ENCODE data around the gene IDH3G. TPM values are rescaled to one million over a fixed set of nuclear protein-coding genes. Genes with fewer than 3 reads are reported as not detected.
"Not testable (repeated sequence)": the region's sequence is repeated elsewhere in the genome, so short reads cannot be mapped to it uniquely, and the experiment has no call there.

IDH3G gene
- total RNA-seq, 1 donor = 40.2 TPM

DNA sequence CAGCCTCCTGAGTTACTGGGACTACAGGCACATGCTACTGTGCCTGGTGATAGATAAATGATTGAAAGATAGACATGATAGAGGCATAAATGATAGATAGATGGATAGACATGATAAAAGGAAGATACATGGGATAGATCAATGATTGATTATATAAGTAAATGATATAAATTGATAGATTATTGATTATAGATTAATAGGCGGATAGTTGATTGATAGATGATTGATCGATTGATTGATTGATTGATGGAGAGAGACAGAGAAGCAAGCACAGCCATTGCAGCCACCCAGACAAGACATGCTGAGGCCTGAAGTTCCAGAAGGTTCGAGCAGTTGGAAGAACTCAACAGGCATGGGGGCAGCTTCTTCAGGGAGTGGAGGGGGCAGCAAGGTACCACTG, 47.8 kb downstream of the IDH3G start:
- Histone ChIP-seq H3K9me3 (ENCODE audit: low read depth, low read length) (no peaks in the 10 kb centered on the region), H3K4me2 (ENCODE audit: insufficient read depth, low read length) (no peak overlapping the region), H2AFZ (ENCODE audit: low read length) (no peak overlapping the region), H4K20me1 (ENCODE audit: insufficient read depth, low read length) (no peaks in the 10 kb centered on the region), H3K27me3 (ENCODE audit: insufficient read depth, low read length) (peaks cover 6% of the 10 kb centered on the region), H3K27ac (ENCODE audit: low read depth, low read length) (no peak overlapping the region), H3K79me2 (ENCODE audit: insufficient read depth, low read length) (no peaks in the 10 kb centered on the region), H3K4me3 (ENCODE audit: insufficient read depth, low read length) (no peak overlapping the region), H3K36me3 (ENCODE audit: insufficient read depth, low read length) (no peaks in the 10 kb centered on the region), H3K4me1 (ENCODE audit: insufficient read depth, low read length) (no peaks in the 10 kb centered on the region)
- no peak for DNase-seq (ENCODE audit: insufficient read length, low spot score, missing footprints)
- TF ChIP-seq, protein P1, sequence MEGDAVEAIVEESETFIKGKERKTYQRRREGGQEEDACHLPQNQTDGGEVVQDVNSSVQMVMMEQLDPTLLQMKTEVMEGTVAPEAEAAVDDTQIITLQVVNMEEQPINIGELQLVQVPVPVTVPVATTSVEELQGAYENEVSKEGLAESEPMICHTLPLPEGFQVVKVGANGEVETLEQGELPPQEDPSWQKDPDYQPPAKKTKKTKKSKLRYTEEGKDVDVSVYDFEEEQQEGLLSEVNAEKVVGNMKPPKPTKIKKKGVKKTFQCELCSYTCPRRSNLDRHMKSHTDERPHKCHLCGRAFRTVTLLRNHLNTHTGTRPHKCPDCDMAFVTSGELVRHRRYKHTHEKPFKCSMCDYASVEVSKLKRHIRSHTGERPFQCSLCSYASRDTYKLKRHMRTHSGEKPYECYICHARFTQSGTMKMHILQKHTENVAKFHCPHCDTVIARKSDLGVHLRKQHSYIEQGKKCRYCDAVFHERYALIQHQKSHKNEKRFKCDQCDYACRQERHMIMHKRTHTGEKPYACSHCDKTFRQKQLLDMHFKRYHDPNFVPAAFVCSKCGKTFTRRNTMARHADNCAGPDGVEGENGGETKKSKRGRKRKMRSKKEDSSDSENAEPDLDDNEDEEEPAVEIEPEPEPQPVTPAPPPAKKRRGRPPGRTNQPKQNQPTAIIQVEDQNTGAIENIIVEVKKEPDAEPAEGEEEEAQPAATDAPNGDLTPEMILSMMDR (IDR thresholded peaks at IDR 0.05; ENCODE audit: extremely low read depth, low read depth, low read length) = no peak

DNA sequence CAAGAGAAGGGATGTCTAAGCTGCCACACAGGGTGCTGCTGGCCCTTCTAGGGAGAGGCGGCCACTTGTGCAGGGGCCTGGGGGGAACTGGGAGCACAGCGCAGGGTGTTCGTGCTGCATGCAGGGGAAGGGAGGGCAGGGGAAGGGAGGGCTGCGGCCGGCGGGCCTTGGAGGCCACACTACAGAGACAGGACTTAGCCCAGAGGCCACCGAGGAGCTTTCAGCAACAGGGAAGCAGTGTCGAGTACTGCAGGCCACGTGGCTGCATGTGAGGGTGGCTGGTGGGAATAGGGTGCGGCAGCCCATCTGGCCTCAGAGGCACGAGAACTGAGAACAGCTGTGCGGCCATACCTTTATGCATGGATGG, 49.1 kb downstream of the IDH3G start:
- H3K4me1 ChIP-seq (ENCODE audit: insufficient read depth, low read length); H3K27ac ChIP-seq (ENCODE audit: low read depth, low read length); DNase-seq (ENCODE audit: insufficient read length, low spot score, missing footprints); H3K36me3 ChIP-seq (ENCODE audit: insufficient read depth, low read length); H2AFZ ChIP-seq (ENCODE audit: low read length); H3K9me3 ChIP-seq (ENCODE audit: low read depth, low read length); H3K4me2 ChIP-seq (ENCODE audit: insufficient read depth, low read length); H3K79me2 ChIP-seq (ENCODE audit: insufficient read depth, low read length); H4K20me1 ChIP-seq (ENCODE audit: insufficient read depth, low read length); H3K27me3 ChIP-seq (ENCODE audit: insufficient read depth, low read length); H3K4me3 ChIP-seq (ENCODE audit: insufficient read depth, low read length): not testable (repeated sequence)

DNA sequence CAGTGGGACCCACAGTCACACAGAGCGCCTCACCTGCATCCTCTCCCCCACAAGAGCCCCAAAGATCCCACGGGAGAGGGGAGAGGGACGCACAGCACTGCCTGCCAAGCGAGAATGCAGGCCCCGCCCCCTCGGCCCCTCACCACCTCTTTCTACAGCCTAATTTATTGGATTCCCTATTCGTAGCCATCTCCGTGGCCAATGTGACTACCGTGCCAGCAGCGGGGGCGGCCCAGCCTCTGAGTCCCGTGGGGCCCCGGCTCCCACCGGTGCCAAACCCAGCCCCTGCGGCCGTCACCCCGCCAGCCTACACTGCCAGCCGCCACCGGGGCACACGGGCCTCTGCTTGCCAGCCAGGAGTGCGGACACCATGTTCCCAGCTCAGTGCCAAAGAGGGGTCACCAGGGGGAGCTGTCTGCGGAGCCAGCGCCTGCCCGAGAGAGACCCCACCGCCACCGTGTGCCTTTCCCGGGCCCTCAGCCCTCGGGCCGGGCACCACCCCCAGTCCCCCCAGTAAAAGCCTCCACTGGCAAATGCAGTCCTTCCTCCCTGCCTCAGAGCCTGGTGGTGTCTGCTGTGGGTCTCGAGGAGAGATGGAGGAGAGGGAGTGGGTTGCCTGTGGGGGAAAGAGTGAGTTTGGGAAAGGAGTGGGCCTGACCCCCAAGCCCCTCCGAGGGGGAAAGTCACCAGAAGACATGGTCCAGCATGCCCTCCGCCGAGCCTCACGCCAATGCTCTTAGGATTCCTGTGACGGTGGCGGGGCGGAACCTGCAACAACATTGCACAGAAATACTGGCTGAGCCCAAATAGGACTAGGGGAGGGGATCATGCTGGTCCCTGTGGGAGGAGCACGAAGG, 49.7 kb downstream of the IDH3G start:
- Histone ChIP-seq H2AFZ (ENCODE audit: low read length) (no peak overlapping the region), H3K4me1 (ENCODE audit: insufficient read depth, low read length) (no peaks in the 10 kb centered on the region), H3K36me3 (ENCODE audit: insufficient read depth, low read length) (no peaks in the 10 kb centered on the region), H3K27me3 (ENCODE audit: insufficient read depth, low read length) (no peaks in the 10 kb centered on the region), H3K4me2 (ENCODE audit: insufficient read depth, low read length) (peak overlapping the region; percentile 58), H3K27ac (ENCODE audit: low read depth, low read length) (no peak overlapping the region), H3K9me3 (ENCODE audit: low read depth, low read length) (no peaks in the 10 kb centered on the region), H3K79me2 (ENCODE audit: insufficient read depth, low read length) (no peaks in the 10 kb centered on the region), H3K4me3 (ENCODE audit: insufficient read depth, low read length) (peak overlapping the region; percentile 19), H4K20me1 (ENCODE audit: insufficient read depth, low read length) (no peaks in the 10 kb centered on the region)
- peak; percentile 45 for DNase-seq (ENCODE audit: insufficient read length, low spot score, missing footprints)
- TF ChIP-seq, protein P1 (IDR thresholded peaks at IDR 0.05; ENCODE audit: extremely low read depth, low read depth, low read length) = no peak

DNA sequence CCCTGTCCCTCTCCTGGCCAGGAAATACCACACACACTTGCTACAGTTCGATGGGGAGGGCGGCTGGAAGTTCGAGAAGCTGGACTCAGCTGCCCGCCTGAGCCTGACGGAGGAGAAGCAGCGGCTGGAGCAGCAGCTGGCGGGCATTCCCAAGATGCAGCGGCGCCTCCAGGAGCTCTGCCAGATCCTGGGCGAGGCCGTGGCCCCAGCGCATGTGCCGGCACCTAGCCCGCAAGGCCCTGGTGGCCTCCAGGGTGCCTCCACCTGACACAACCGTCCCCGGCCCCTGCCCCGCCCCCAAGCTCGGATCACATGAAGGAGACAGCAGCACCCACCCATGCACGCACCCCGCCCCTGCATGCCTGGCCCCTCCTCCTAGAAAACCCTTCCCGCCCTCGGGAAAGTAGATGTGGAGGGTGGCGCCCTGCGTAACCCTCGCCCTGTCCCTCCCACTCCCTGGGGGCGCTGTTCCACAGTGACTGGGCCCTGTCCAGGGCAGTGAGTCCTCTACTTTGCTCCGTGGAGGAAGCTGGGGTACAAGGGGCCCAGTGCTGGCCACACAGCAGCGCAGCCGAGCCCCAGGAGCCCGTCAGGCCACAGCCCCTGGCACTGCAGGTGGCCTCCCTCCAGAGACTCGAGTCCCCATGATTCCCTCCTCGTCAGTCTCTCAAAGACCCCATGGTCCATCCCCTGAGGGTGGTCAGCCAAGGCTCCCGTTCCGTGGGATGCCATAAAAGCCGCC, 50.5 kb downstream of the IDH3G start:
- H3K4me2 ChIP-seq (ENCODE audit: insufficient read depth, low read length) = peak overlapping the region; percentile 58

DNA sequence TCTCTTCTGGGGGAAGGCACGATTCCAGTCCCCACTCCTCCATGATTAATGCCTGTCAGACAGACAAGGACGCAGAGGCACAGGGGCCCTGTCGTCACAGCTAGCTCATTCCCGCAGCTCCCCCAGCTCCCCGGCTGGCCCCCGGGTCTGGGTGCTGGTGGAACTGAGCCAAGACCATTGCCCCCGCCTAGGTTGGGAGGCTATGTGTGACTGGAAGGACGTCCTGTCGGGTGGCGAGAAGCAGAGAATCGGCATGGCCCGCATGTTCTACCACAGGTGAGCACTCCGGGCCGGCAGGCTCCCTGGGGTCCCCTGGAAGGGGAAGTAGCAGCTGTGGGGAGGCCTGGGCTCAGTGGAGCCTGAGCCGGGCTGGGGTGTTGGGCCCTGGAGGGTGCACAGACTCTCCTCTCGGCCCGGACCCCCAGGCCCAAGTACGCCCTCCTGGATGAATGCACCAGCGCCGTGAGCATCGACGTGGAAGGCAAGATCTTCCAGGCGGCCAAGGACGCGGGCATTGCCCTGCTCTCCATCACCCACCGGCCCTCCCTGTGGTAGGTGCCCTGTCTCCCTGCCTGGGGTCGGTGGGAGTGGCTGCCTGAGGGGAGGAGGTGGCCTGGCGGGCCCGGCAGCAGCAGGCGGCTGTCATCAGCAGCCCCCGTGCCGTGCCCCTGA, 51.2 kb downstream of the IDH3G start:
- not testable (repeated sequence) for H4K20me1 ChIP-seq (ENCODE audit: insufficient read depth, low read length); H3K9me3 ChIP-seq (ENCODE audit: low read depth, low read length); H3K27me3 ChIP-seq (ENCODE audit: insufficient read depth, low read length); H3K36me3 ChIP-seq (ENCODE audit: insufficient read depth, low read length); H3K4me1 ChIP-seq (ENCODE audit: insufficient read depth, low read length); H3K27ac ChIP-seq (ENCODE audit: low read depth, low read length); H3K4me2 ChIP-seq (ENCODE audit: insufficient read depth, low read length); DNase-seq (ENCODE audit: insufficient read length, low spot score, missing footprints); H2AFZ ChIP-seq (ENCODE audit: low read length); H3K4me3 ChIP-seq (ENCODE audit: insufficient read depth, low read length); H3K79me2 ChIP-seq (ENCODE audit: insufficient read depth, low read length)

More for the DNA sequence above, 50.5 kb downstream of the IDH3G start:
- DNase-seq (ENCODE audit: insufficient read length, low spot score, missing footprints) = peak; percentile 55
- not testable (repeated sequence) for H3K27me3 ChIP-seq (ENCODE audit: insufficient read depth, low read length); H3K36me3 ChIP-seq (ENCODE audit: insufficient read depth, low read length); H2AFZ ChIP-seq (ENCODE audit: low read length); H3K27ac ChIP-seq (ENCODE audit: low read depth, low read length); H3K4me1 ChIP-seq (ENCODE audit: insufficient read depth, low read length); H3K9me3 ChIP-seq (ENCODE audit: low read depth, low read length); H4K20me1 ChIP-seq (ENCODE audit: insufficient read depth, low read length); H3K79me2 ChIP-seq (ENCODE audit: insufficient read depth, low read length)
- H3K4me3 ChIP-seq (ENCODE audit: insufficient read depth, low read length) = peak overlapping the region; percentile 19

DNA sequence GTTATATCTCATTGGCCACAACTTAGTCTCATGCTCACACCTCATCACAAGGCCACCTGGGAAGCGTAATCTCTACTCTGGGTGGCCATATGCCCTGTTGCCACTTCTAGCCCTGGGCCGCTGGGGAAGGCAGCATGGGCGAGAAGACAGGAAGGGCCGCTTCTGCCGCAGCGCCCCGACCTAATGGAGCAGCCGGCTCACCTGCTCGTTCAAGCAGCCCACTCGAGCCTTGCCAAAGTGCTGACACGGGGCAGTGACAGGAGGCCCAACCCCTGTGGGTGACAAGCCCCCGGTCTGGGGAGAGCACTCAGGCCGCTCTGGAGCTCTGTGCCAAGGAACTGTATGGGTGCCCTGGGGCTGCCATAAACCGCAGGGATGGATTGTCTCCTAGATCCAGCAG, 52.1 kb downstream of the IDH3G start:
- H3K79me2 ChIP-seq (ENCODE audit: insufficient read depth, low read length); H4K20me1 ChIP-seq (ENCODE audit: insufficient read depth, low read length): not testable (repeated sequence)

More for the DNA sequence above, 52.1 kb downstream of the IDH3G start:
- DNase-seq (ENCODE audit: insufficient read length, low spot score, missing footprints); H3K4me3 ChIP-seq (ENCODE audit: insufficient read depth, low read length); H3K27ac ChIP-seq (ENCODE audit: low read depth, low read length); H2AFZ ChIP-seq (ENCODE audit: low read length); H3K36me3 ChIP-seq (ENCODE audit: insufficient read depth, low read length); H3K4me1 ChIP-seq (ENCODE audit: insufficient read depth, low read length); H3K27me3 ChIP-seq (ENCODE audit: insufficient read depth, low read length); H3K9me3 ChIP-seq (ENCODE audit: low read depth, low read length); H3K4me2 ChIP-seq (ENCODE audit: insufficient read depth, low read length): not testable (repeated sequence)
